WI38 (cell line): Measurements from ENCODE around the gene TMEM54.

Source experiments
- H3K4me3 ChIP-seq: 2 replicates; pipeline ENCODE4 v1.5.1; 2011; ENCODE audit warnings: low read depth, mild to moderate bottlenecking, control low read depth, low read length
- CTCF ChIP-seq: IDR thresholded peaks from 2 replicates; pipeline ENCODE4 v1.5.1; 2012; ENCODE audit warnings: low read depth, mild to moderate bottlenecking, control low read depth, low read length

TMEM54 gene

GRCh38 chr1:32865639-32866405 lies 35.4 kb downstream of the TMEM54 start:
- no peak for TF ChIP-seq CTCF
- H3K4me3 ChIP-seq: no peak overlapping the region

- H3K4me3 ChIP-seq: no peak overlapping the region
- TF ChIP-seq CTCF: no peak
Measured at GRCh38 chr1:32864375-32865019, 36.7 kb downstream of the TMEM54 start.

GRCh38 chr1:32863881-32864245 lies 37.3 kb downstream of the TMEM54 start:
- no peak overlapping the region for H3K4me3 ChIP-seq
- TF ChIP-seq CTCF: no peak

GRCh38 chr1:32863218-32863880 lies 37.8 kb downstream of the TMEM54 start:
- TF ChIP-seq CTCF: no peak
- H3K4me3 ChIP-seq: no peak overlapping the region

DNA sequence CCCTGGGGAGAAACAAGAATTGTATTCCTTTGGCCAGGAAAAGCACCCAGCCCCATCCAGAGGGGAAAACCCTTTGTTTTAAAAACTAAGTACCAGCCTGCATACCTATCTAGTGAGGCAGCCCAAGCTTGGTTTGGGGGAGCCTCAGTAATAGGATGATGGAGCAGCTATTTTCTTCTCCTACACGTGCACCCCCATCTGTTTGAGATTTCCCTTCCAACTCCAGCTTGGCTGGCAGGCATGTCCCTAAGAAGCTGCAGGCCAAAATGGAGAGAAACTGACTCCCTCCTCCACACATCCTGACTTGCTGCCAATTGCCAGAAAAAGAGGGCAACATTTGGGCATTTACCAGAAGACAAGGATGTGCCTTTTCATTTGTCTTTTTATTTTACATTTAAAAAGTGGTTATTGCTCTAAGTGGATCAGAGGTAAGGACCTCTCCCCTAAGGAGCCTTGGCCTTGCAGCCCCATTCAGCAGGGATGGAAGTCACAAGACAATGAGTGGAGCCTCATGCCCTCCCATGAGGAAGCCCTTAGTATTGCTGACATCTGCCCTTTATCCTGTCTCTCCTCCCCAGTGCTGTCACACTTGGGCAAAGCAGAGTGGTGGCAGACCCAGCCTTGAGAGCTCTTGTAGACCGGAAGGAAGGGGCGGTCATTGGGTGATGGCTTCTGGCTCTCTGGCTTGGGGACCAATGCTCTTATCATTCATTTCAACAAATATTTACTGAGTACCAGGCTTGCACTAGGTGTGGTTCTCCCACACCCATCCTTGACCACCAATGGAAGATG lies 39.1 kb downstream of the TMEM54 start:
- no peak overlapping the region for H3K4me3 ChIP-seq
- no peak for TF ChIP-seq CTCF

DNA sequence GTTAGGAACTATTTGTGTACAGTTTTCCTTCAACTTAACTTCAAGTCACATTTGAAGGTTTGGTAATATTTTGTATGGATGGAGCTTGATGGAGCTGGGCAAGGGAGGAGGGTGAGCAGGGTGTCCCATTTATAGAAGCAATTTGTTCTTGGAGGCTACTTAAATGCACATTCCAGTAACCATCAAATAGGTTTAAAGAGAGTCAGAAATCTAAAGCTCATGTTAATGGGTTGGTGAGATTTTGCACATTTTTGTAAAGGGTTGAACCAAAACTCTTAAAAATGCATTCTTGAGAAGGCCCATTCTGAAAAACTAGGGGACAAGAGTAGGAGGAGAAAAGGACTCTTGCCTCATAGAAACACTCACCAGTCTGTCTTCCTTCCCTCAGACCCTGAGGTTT lies 40.6 kb downstream of the TMEM54 start:
- no peak for TF ChIP-seq CTCF
- H3K4me3 ChIP-seq: no peak overlapping the region
